G401 (cell line): ENCODE results near the gene CELA1. TPM values are rescaled to one million over a fixed set of nuclear protein-coding genes. Genes with fewer than 3 reads are reported as not detected.
"Not testable (repeated sequence)": the region's sequence is repeated elsewhere in the genome, so short reads cannot be mapped to it uniquely, and the experiment has no call there.

Source experiments
- DNase-seq: peaks from one replicate; pipeline ENCODE4 v3.0.0-alpha.2; 2015; ENCODE audit warnings: low spot score
- in situ Hi-C: cut with HindIII; loops from 2 replicates; pipeline ENCODE4 v1.10.0; 2016; ENCODE audit warnings: low sequenced_read_pairs, mixed read lengths
- total RNA-seq: library from RNA; depleted of rRNA; stranded (reverse); fragments of >200 nt; shearing (Covaris generic); gene quantifications from 2 replicates; pipeline ENCODE4 v1.2.3, GENCODE V29; 2014

Gene CELA1
- total RNA-seq, 1 experiment from 2014 or later, result not detected

- in situ Hi-C loops, result no loop called here
- DNase-seq, result no peak
Observed at GRCh38 chr12:51322452-51322851, 24.0 kb downstream of the CELA1 start.

DNA sequence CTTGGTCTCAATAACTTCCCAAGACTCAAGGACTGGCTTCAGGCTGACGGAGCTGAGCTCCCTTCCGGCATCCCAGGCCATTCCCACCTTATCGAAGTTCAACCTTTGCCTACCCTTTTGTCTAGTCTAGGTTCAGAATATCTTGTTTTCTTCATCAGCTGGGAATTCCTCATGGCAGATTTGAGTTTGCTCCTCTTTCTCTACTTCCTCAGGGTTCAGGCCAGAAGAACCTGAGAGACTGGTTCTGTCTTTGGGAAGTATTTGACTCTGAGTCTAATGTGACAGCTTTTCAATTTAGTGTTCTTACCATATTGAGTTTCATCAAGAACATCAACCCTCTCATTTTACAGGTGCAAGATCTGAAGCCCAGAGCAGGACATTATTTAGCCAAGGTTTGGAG is 24.6 kb downstream of the CELA1 start:
- in situ Hi-C loops, result no loop called here
- DNase-seq, result no peak

DNA sequence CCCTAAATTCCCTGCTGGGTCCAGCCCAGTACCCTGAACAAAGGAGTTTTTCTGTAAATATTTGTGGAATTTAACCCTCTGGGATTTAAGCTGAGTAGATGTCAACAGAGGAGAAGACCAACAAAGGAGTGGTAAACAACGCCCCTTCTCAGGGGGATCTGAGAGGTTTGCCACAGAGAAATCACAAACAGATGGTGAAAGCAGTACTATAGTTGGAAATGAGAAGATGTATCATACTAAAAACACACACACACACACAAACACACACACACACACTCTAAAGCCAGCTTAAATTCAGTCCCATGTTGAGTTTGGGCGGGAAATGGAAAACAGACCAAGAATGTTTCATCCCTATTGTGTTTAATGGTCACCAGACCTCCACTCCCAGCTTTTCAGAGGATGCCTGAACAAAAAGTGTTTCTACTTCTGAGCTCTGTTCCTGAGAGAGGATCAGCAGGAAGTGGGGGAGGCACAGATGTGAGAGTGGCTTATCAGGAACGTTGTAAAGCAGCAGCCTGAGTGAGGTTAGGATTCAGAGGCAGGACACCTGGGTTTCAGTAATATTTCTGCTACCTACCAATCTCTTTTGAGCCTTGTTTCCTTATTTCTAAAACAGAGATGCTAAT is 25.7 kb downstream of the CELA1 start:
- no peak for DNase-seq
- in situ Hi-C loops, result no loop called here

DNA sequence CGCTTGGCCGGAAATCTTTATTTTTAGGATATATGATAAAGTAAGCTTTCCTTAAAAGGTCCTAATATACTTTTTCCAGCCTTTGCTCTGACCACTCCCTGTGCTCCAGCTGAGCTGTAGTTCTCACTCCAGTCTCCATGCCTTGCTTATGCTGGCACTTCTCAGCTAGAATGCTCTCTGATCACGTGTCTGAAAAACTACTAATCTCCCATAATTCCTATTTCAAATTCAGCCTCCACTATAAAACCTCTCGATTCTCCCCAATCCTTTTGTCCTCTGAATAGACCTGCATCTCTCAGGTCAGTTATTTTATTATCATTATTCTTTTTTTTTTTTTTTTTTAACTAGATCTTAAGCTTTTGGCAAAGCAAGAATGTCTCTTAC is 26.2 kb downstream of the CELA1 start:
- DNase-seq, result no peak

DNA sequence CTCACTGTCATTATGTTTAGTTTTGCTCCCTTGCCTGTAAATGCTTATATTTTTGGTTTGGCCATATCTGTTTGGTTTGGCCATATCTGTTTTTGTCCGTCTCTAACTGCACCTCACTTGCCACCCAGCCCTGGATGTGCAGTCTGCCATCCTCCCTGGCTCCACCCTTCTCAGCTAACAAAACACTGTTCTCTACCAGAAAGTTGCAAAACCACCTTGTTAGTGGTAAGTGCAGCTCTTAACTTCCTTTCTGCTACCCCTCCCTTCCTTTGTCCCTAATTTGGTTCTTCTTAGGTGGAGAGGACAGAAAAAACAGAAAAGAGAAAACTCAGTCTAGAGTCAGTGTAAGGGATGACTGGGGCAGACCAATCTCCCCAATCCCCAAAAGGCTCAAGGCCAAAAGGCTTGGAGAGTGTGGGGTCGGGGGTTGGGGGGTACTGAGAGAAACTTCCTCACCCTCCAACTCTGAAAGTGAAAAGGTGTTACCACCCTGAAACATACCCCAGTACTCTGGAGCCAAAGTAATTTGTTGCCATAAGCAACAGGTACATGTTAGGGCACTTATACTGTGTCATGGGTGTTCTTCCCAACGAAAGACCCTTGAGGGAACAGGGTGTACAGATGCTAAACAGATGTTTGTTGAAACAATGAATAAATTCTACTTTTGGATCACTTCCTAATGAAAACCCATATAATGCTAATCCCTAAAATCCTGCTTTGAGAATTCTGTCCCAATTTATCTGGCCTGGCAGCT is 27.5 kb downstream of the CELA1 start:
- in situ Hi-C loops, result no loop called here
- no peak for DNase-seq

More for the DNA sequence above, 26.2 kb downstream of the CELA1 start:
- in situ Hi-C loops, result no loop called here

- in situ Hi-C loops, result not testable (repeated sequence)
Observed at GRCh38 chr12:51318057-51318806, 28.2 kb downstream of the CELA1 start.

GRCh38 chr12:51311389-51311788 is 35.1 kb downstream of the CELA1 start:
- no peak for DNase-seq
- in situ Hi-C loops, result no loop called here

More at GRCh38 chr12:51318057-51318806, 28.2 kb downstream of the CELA1 start:
- DNase-seq, result not testable (repeated sequence)

DNA sequence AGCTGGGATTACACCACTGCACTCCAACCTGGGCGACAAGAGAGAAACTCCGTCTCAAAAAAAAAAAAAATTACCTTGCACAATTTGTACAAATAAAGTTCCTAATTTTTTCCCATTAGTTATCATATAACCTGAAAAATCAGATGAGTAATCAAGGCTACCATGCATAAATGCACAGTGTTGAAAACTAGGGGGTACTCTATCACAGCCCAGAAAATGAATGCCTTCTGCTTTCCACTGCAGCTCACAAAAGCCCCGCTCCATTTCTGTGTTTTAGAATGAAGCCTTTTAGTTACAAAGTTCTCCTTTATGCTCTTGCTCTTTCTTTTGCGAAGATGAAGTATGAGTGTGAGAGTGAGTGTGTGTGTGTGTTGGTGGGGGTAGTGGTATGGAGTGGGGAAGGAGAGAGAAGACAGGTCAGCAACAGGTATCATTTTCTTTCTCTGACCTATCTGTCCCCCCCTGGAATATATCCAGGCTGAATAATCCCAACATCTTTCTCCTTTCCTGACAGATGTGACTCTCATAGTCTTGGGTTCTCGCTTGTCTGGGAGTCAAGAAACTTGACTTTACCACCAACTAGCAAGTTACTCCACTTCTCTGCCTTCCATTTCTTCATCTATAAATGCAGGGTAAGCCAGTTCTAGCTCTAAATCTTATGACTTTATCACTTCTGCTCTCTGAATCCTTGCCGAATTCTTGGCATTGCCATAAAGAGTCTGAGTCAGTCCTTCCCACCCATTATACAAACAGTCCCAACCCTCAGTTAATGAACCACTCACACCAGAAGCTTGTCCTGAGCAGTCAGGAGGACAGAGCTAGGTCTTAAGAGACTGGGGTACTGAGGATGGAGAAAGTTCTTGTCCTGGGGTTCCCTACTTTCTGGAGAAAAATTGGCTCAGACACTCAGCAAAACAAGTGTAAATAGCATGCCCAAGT is 38.6 kb downstream of the CELA1 start:
- DNase-seq, result no peak
- in situ Hi-C loops, result no loop called here

DNA sequence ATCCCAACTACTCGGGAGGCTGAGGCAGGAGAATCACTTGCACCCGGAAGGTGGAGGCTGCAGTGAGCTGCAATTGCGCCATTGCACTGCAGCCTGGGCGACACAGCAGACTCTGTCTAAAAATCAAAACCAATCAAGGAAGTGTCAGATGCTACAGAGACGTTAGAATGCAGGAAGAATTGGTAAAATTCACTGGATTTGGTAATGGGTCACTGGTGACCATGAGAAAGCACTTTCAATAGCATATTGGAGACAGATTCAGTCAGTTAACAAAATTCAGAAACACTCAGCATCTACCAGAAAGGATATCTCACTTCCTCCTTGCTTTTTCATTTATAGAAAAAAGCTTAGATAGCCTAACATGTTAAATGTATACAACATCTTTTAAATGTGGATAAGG is 40.0 kb downstream of the CELA1 start:
- in situ Hi-C loops, result no loop called here
- no peak for DNase-seq

DNA sequence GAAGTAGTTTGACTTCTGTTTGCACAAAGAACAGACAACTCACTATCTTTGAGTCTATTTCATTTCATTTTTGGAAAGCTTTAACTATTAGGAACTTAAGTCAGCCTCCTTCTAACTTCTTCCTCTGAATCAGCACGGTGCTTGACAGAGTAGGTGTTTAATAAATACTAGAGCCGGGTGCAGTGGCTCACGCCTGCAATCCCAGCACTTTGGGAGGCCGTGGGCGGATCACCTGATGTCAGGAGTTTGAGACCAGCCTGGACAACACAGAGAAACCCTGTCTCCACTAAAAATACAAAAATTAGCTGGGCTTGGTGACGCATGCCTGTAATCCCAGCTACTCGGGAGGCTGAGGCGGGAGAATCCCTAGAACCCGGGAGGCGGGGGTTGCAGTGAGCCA is 45.7 kb downstream of the CELA1 start:
- DNase-seq, in situ Hi-C loops: not testable (repeated sequence)

- in situ Hi-C loops, result no loop called here
- DNase-seq, result no peak
Observed at GRCh38 chr12:51295651-51296050, 50.8 kb downstream of the CELA1 start.

DNA sequence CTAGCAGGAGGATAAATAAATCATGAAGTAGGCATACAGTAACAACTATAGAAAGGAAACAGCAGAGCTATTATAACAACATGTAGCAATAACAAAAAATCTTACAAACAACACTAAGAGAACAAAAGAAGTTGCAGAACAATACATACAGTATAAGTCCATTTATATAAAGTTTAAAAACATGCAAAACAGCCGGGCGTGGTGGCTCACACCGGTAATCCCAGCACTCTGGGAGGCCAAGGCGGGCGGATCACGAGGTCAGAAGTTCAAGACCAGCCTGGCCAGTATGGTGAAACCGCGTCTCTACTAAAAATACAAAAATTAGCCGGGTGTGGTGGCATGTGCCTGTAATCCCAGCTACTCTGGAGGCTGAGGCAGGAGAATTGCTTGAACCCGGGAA is 52.4 kb downstream of the CELA1 start:
- DNase-seq, in situ Hi-C loops: not testable (repeated sequence)

DNA sequence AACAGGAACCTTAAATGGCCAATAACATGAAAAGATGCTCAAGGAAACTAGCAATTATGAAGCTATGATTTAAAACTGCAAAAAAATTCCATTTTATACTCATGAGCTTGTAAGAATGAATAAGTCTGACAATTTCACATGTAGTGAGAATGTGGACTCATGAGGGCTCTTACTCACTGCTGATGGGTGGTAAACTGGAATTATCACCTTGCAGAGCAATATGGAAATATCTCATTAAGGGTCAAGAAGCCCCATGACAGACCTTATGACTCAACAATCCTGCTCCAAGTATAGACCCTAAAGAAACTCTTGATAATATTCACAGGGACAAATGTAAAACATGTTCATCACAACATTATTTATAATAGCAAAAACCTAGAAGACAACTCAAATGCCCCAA is 52.8 kb downstream of the CELA1 start:
- in situ Hi-C loops, result no loop called here
- no peak for DNase-seq

DNA sequence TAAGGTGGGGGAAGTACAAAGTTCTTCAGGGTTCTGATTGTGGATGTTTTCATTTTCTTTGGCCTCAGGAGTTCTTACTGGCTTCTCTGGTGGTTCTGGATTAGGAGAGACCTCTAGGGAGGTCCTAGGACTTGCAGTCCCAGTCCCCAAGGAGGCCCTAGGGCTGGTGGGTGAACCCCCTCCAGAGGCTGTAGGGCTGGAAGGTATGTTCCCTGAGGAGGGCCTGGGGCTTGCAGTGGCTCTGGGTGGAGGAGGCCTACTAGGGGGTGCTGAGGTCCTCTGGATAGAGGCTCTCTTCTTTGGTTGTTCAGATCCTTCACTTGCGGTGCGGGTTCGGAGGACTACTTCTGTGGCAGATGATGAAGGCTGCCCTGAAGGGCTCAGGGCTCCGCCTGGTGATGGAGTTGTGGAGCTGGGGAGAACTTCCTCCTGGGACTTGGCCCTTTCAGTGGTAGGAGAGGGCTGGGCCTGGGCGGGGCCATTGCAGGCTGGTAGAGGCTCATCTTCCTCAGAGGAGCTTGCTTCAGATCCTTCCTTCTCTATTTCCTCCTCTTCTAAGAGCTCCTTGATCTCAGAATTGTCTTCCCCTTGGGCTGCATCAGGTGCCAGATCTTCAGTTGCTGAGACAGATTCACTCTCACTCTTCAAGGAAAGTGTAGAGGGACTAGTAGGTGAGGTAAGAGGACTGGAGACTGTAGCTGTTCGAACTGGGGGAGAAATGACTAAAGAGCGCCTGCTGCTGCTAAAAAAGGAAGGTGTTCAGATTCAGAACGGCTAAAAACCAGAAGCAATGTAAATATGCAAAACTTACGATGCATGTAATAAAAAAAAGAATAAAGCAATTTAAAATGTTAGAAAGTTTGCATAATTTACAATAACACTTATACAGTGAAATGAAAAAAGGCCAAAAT is 54.6 kb downstream of the CELA1 start:
- DNase-seq, in situ Hi-C loops: not testable (repeated sequence)

- DNase-seq, result no peak
Observed at GRCh38 chr12:51285843-51286242, 60.6 kb downstream of the CELA1 start.

DNA sequence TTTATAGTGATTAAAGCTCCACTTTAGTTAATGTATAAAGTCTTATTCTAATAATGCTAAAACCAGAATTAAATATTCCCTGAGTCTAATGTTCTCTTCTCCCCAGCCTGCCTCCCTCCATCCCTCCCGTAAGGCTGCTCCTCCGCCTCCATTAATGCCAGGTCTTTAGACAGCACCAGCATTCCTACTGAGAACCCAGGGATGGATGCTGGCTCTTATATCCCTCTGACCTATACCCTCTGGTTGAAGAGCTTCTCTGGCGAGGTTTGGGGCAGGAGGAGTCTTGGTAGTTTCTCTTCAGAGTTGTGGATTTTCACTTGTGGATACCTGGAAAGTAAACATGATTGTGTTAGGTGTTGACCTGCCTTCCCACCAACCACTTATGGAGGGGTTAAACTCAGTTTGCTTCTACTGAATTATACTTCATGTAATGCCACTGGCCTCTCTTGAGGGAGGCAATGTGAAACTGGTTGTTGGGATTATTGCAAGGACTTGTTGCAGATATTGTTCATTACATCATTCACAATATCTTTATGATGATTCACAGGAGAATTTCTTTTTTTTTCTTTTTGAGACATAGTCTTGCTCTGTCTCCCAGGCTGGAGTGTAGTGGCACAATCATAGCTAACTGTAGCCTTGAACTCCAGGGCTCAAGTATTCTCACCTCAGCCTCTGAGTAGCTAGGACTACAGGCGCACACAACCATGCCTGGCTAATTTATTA is 65.1 kb downstream of the CELA1 start:
- in situ Hi-C loops, result no loop called here
- no peak for DNase-seq

More at GRCh38 chr12:51285843-51286242, 60.6 kb downstream of the CELA1 start:
- in situ Hi-C loops, result no loop called here
